Measurements from ENCODE around the gene TNS4.

GRCh38 chr17:40514013-40514875 lies 12.8 kb upstream of the TNS4 start:
- TF ChIP-seq RCOR1 (IDR thresholded peaks at IDR 0.05; ENCODE audit: low read depth, low read length) (no peak), POLR2AphosphoS2 (conservative IDR thresholded peaks at IDR 0.05; ENCODE audit: low read length) (no peak), CEBPB (IDR thresholded peaks at IDR 0.05) (no peak), HDAC2 (IDR thresholded peaks at IDR 0.05) (no peak), NFE2L2 (conservative IDR thresholded peaks at IDR 0.05; ENCODE audit: low read length) (no peak), POLR2A (IDR thresholded peaks at IDR 0.05; ENCODE audit: low read length) (no peak), CTCF (IDR thresholded peaks at IDR 0.05) (no peak), RAD21 (conservative IDR thresholded peaks at IDR 0.05 in 1 of 2, IDR thresholded peaks at IDR 0.05 in 1 of 2) (no peak), BHLHE40 (IDR thresholded peaks at IDR 0.05; ENCODE audit: low read depth, low read length) (no peak), JUN (IDR thresholded peaks at IDR 0.05) (no peak), EP300 (IDR thresholded peaks at IDR 0.05) (no peak), MYC (IDR thresholded peaks at IDR 0.05; ENCODE audit: borderline replicate concordance, low read length) (no peak)
